GM19455 (cell line): ENCODE results near the gene SRMS.

ENCODE experiments used
- ATAC-seq: cut with Tn5 transposase; IDR thresholded peaks from one replicate; pipeline ENCODE4 v1.9.1; 2021; ENCODE audit not compliant: unreplicated experiment

Gene SRMS

GRCh38 chr20:63503524-63503923 is 44.0 kb downstream of the SRMS start:
- ATAC-seq: no peak

DNA sequence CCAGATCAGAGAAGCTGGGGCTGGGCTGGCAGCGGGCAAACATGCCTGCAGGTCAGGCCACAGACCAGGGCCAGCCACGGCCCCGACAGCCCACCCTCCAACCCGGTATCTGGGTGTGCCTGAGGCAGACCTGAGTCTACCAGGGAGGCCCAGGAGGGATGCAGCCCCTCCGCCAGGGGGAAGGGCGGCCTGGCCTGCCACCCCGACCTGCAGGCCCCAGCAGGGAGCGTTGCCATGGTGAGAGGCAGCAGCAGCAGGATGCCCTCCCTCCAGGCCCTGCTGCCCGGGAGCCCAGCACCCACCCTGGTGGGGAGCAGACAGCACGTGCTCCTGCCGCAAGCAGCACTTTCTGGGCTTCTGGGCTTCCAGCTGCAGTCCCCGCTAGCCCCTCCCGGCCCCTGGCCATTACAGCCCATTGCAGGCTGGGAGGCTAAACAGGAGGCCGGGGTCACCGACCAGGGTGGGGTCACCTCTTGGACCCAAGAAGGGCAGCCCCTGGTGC is 44.8 kb downstream of the SRMS start:
- ATAC-seq: no peak

DNA sequence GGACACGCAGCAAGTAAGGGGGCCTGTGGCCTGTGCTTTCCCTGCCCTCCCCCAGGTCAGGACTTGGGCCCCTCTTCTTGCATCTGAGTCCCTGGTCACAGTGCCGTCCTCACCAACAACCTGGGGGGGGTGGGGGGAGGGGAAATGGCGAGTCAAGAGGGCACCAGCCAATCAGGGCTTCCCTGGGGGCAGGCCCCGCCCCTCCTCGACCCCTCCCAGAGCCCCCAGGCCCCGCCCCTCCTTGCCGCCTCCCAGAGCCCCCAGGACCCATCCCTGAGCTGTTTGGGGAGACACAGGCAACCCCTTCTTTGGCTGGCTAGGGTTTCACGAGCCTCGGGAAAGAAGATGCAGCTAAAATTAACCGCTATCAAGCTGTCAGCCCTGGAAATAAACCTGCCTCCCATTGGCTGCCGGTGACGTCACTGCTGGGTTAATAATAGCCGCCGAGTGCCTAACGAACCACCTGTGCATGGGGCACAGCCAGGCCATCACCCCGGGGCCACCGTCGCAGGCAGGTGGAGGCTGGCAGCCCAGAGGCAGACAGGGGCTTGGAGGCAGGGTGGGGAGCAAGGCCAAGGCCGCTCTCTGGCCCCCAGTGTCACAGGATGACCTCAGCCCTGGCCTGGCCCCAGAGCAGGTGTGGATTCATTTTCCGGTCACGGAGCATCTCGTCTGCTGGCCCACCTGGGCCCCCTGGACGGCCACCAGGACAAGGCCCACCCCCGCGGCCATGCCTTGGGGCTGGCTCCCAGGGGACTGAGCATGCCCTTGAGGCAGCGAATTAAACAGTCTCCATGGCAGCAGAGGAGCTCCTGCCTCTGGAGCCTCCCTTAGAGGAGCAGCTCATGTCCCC is 45.5 kb downstream of the SRMS start:
- ATAC-seq: no peak

DNA sequence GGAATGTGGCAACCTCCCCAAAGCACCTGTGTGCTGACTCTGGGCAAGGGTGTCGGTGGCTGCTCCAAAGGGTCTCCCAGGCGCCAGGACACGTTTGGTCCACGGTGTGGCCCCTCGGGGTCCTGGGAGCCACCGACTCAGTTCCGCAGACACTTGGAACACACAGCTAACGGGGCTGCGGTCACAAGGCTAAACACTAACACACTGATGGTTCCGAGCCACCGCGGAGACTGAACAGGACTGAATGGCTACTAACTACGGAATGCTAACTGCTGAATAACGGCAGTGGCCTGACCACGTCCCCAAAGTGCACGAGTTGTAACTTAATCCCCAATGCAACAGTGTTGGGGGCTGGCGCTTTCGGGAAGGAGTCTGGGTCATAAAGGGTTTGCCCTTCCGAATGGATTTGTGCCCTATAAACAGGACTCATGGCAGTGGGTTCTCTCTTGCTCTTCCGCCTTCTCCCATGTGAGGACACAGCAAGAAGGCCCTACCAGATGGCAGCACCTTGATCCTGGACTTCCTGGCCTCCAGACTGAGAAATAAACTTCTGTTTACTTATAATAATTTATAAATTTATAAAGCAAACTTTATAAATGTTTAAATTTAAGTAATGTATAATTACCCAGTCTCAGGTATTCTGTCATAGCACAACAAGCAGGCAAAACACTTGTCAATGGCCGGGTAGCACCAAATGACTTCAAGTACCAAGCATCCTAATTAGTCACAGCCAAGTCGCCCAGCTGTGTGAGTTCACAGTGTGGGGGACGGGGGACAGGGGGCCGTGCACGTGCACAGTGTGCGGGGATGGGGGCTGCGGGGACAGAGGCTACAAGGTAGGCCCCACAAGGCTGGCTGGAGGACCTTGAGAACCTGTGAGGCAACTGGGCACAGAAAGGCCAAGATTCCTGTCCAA is 46.4 kb downstream of the SRMS start:
- ATAC-seq: no peak

- no peak for ATAC-seq
These were observed 47.2 kb downstream of the SRMS start for GRCh38 chr20:63500151-63500901.

GRCh38 chr20:63499338-63499969 is 48.1 kb downstream of the SRMS start:
- ATAC-seq: no peak

- no peak for ATAC-seq
These were observed 48.6 kb downstream of the SRMS start, which contains the start of gene EEF1A2 for GRCh38 chr20:63498960-63499337. Gene EEF1A2 (minus strand): TSS chr20:63499083. CDS start chr20:63497763, 1,320 bp downstream.

- ATAC-seq: no peak
These were observed 49.3 kb downstream of the SRMS start for GRCh38 chr20:63497946-63498935.

- ATAC-seq: no peak
These were observed 50.2 kb downstream of the SRMS start for GRCh38 chr20:63497138-63497945.

DNA sequence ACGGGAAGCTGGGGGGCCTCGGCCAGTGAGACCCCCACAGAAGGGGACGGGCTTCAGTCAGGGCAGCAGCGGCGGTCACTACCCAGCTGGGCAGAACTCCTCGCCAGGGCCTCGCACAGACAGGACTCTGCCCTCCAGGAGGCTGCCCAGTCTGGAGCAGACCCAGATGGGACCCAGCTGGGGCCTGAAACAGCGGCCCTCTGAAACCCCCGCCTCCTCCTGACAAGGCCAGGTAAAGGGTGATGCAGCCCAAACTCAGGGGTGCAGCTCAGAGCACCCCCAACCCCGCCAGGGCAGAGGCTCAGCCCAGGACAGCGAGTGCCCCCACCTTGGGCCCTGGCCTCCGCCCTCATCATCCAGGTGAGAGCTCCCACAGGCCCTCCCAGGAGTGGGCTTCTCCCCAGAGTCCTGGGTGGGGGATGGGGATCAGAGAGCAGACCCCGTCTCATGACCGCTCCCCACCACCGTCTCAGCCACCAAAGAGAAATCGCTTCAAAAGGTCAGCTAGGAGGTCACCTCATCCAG is 50.9 kb downstream of the SRMS start:
- ATAC-seq: no peak

DNA sequence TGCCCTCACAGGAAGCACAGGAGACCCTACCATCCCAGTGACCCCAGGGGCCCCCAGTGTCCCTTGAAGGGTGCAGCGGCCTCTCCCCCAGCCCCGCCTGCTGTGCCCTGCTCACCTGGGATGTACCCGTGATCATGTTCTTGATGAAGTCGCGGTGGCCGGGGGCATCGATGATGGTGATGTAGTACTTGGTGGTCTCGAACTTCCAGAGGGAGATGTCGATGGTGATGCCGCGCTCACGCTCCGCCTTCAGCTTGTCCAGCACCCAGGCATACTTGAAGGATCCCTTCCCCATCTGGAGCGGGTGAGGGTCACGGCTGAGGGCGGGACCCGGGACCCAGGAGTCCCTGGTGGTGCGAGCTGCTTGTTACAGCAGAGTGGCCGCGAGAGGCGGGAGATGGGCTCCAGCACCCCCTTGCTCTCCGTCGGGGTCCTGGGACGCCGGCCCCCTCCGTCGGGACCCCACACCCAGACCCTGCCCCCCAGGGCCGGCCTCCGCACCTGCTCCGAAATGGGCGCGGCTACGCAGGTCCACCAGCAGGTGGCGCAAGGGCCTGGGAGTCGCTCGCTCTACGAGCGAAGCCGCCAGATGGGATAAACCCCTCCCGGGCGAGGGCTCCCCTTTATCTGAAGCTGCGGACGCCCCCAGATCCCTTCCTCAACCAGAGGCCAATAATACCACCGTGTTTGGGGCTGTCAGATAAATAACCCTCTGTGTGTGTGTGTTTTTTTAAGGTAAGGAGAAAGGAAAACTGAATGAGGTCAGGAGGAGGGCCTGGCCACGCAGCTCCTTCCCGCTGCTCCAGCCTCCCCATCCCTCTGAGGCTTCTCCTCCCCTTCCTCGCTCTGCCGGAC is 51.6 kb downstream of the SRMS start:
- ATAC-seq: no peak

DNA sequence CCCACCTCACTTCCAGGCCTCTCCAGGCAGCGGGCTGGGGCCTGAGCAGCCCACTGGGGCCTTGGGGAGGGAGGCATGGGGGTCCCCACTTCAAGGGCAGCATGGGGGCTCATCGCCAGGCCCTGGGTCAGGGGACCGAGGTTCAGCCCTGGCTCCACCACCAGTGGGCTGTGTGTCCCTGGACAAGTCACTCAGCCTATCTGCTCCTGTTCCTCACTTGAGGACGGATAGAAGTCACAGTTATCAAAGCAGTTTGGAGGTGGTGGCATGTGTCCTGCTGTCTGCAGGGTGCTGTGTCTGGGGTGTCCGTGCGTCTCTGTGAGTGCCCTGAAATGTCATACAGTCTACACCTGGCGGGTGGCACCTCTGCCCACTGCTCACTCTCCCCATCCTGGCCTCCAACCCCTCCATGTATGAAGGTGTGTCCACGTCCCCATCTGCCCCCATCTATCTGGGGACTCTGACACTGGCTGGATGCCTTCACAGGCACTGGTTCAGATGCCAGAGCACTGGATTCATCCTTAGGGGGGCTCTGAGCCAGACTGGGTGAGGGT is 52.3 kb downstream of the SRMS start:
- ATAC-seq: no peak

- ATAC-seq: no peak
These were observed 53.0 kb downstream of the SRMS start for GRCh38 chr20:63494420-63495166.

DNA sequence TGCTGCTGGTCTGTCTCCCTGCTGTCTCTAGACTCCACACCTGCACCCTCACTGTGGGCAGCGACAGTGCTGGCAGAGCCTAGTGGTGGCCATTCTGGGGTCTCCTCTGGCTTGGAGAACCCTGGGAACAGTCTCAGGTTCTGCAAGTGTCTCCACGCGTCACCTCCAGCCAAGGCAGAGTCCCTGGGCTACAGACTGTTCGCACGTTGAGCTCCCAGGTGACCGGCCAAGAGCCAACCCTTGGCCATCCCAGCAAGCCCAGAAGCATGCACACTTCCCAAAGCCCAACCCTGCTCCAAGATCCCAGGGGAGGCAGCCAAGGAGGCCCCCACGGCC is 53.5 kb downstream of the SRMS start:
- ATAC-seq: no peak

DNA sequence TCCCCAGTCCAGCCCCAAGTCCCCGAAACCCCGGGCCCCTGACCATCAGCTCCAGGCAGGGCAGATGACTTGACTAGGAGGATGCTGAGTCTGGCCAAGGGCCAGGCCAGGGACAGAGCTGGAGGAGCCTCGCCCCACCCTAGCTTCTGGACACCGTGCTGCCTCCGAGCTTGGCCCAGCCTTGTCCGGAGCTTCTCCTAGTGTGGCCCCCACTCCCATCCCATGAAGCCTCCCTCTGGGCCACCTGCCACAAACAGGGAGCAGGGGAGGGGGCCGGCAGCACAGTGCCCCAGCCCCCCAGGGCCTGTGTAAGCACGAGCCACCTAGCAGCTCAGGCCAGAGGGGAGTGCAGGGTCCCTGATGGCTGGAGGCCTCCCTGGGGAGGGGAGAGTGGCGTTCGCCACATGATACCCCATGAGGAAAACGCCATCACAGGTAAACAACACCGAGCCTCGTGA is 54.0 kb downstream of the SRMS start:
- no peak for ATAC-seq

DNA sequence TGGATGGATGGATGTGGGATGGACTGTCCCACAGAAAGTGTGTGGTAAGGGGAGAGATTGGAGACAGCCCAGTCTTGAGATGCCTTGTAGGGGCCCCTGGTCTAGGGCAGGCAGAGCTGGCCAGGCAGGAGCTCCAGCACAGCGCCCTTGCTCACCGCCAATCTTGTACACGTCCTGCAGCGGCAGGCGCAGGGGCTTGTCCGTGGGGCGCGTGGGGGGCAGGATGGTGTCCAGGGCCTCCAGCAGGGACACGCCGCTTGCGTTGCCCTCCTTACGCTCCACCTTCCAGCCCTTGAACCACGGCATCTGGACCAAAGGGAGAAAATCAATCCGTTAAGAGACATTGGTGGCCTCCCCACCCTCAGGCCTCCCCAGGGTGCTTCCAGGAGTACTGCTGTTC is 54.6 kb downstream of the SRMS start:
- no peak for ATAC-seq
